Upper lobe of right lung (tissue), 1 donor: ENCODE data around the gene GPS1. TPM values are rescaled to one million over a fixed set of nuclear protein-coding genes. Genes with fewer than 3 reads are reported as not detected.

Experiments used
- ATAC-seq: fragments of 200-7000 bp; cut with Tn5 transposase; one replicate; pipeline ENCODE4 v1.9.1; 2020; ENCODE audit warnings: mild to moderate bottlenecking, moderate library complexity
- DNase-seq: peaks from one replicate; pipeline ENCODE4 v3.0.0-alpha.2; 2020
- H3K27ac ChIP-seq: fragments of 200-600 bp; one replicate; pipeline ENCODE4 v1.8.0; 2022
- H3K27me3 ChIP-seq: fragments of 200-600 bp; one replicate; pipeline ENCODE4 v1.8.0; 2022; ENCODE audit warnings: mild to moderate bottlenecking
- H3K36me3 ChIP-seq: fragments of 200-600 bp; one replicate; pipeline ENCODE4 v1.8.0; 2022
- H3K4me1 ChIP-seq: fragments of 200-600 bp; one replicate; pipeline ENCODE4 v1.8.0; 2022
- H3K4me3 ChIP-seq: fragments of 200-600 bp; one replicate; pipeline ENCODE4 v1.8.0; 2022; ENCODE audit warnings: mild to moderate bottlenecking
- H3K9me3 ChIP-seq: fragments of 200-600 bp; one replicate; pipeline ENCODE4 v1.8.0; 2022
- CTCF ChIP-seq: fragments of 200-600 bp; IDR thresholded peaks from one replicate; pipeline ENCODE4 v1.8.0; 2022; ENCODE audit warnings: antibody characterized with exemption
- intact Hi-C: fragments of 100-400 bp; cut with DNase I; formaldehyde crosslinking; loops from one replicate; pipeline ENCODE4 v1.11.0; 2022
- total RNA-seq: library from RNA; stranded (reverse); fragmentation: NEBNext Ultra II Directional; extraction: Animal tissue kit (Norgen Biotek cat#: 25700); gene quantifications from one replicate; pipeline ENCODE4 v1.2.1, GENCODE V29; 2021
- donor health status: DM: no; HTN: yes; CAD: no; lungs with severe emphysema.

The GPS1 gene
- total RNA-seq, 1 donor from 2014 or later = 78.0 TPM

- DNase-seq = no peak
- ATAC-seq = no peak
- no peak for TF ChIP-seq CTCF
- H3K27ac ChIP-seq = no peak overlapping the region
- intact Hi-C loops = no loop called here
- no peaks in the 10 kb centered on the region for H3K36me3 ChIP-seq
- peaks cover 3% of the 10 kb centered on the region for H3K4me1 ChIP-seq
- no peaks in the 10 kb centered on the region for H3K27me3 ChIP-seq
- H3K4me3 ChIP-seq = no peak overlapping the region
- H3K9me3 ChIP-seq = no peaks in the 10 kb centered on the region
Measured at GRCh38 chr17:82009413-82009812, 42.3 kb upstream of the GPS1 start.

GRCh38 chr17:82010575-82011525 is 40.8 kb upstream of the GPS1 start:
- ATAC-seq = no peak
- TF ChIP-seq CTCF = no peak
- Histone ChIP-seq H3K4me3 (no peak overlapping the region), H3K27me3 (no peaks in the 10 kb centered on the region), H3K9me3 (no peaks in the 10 kb centered on the region), H3K4me1 (peaks cover 3% of the 10 kb centered on the region), H3K27ac (no peak overlapping the region), H3K36me3 (no peaks in the 10 kb centered on the region)
- intact Hi-C loops = no loop called here
- no peak for DNase-seq

GRCh38 chr17:82011617-82012187 is 40.0 kb upstream of the GPS1 start:
- H3K9me3 ChIP-seq = no peaks in the 10 kb centered on the region
- H3K4me3 ChIP-seq = no peak overlapping the region
- H3K4me1 ChIP-seq = peaks cover 3% of the 10 kb centered on the region
- DNase-seq (no peak), ATAC-seq (no peak)
- no peak for TF ChIP-seq CTCF
- H3K27me3 ChIP-seq = no peaks in the 10 kb centered on the region
- H3K27ac ChIP-seq = no peak overlapping the region
- intact Hi-C loops = no loop called here
- no peaks in the 10 kb centered on the region for H3K36me3 ChIP-seq

- H3K27me3 ChIP-seq = no peaks in the 10 kb centered on the region
- ATAC-seq (no peak), DNase-seq (no peak)
- no peaks in the 10 kb centered on the region for H3K9me3 ChIP-seq
- intact Hi-C loops = no loop called here
- no peak for TF ChIP-seq CTCF
- peak overlapping the region; percentile 78 for H3K27ac ChIP-seq
- no peaks in the 10 kb centered on the region for H3K36me3 ChIP-seq
- no peak overlapping the region for H3K4me3 ChIP-seq
- H3K4me1 ChIP-seq = peaks cover 3% of the 10 kb centered on the region
Measured at GRCh38 chr17:82012261-82012639, 39.4 kb upstream of the GPS1 start.

- peak; percentile 87 for DNase-seq
- peak overlapping the region; percentile 16 for H3K4me3 ChIP-seq
- TF ChIP-seq CTCF = no peak
Measured at GRCh38 chr17:82012640-82013295, 38.9 kb upstream of the GPS1 start.

More at GRCh38 chr17:82012640-82013295, 38.9 kb upstream of the GPS1 start:
- peak; percentile 63 for ATAC-seq
- Histone ChIP-seq H3K36me3 (no peaks in the 10 kb centered on the region), H3K27ac (peak overlapping the region; percentile 78), H3K9me3 (no peaks in the 10 kb centered on the region), H3K27me3 (no peaks in the 10 kb centered on the region), H3K4me1 (peaks cover 3% of the 10 kb centered on the region)
- intact Hi-C loops = no loop called here
